ENCODE data around the gene NDUFAF8. TPM values are rescaled to one million over a fixed set of nuclear protein-coding genes. Genes with fewer than 3 reads are reported as not detected.

The NDUFAF8 gene
- total RNA-seq, 4 donors from 2014 or later: 17.8 to 39.4 (median 25.9) TPM

DNA sequence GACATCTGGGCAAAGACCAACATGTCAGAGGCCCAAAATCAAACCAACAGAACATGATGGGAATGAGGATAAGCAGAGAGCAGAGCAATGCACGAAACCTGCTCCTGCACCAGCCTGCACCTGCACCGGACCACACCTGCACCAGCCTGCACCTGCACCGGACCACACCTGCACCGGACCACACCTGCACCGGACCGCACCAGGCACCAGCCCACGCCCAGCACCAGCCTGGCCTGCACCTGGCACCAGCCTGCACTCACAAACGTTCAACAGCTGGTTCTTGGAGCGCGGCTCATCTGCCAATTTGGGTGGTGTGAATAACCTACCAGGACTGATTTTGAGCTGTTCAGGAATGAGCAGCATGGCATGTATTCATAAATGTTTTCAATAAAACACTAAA, 34.5 kb upstream of the NDUFAF8 start:
- TF ChIP-seq EP300 (IDR thresholded peaks at IDR 0.05): no peak
- no peak for TF ChIP-seq POLR2A (IDR thresholded peaks at IDR 0.05)
- no peak for TF ChIP-seq POLR2AphosphoS5 (IDR thresholded peaks at IDR 0.05)
- no peak for TF ChIP-seq CTCF (IDR thresholded peaks at IDR 0.05)
- no peak overlapping the region for H3K4me3 ChIP-seq
- H3K27me3 ChIP-seq: no peaks in the 10 kb centered on the region
- H3K9me3 ChIP-seq: no peaks in the 10 kb centered on the region
- H3K27ac ChIP-seq: no peak overlapping the region
- DNase-seq (ENCODE audit: low spot score in 2 of 2): no peak
- H3K36me3 ChIP-seq: peaks cover 12% of the 10 kb centered on the region
- WGBS: 38% methylated on average over 3 of the region's 10 CpGs
- H3K4me1 ChIP-seq: no peaks in the 10 kb centered on the region

DNA sequence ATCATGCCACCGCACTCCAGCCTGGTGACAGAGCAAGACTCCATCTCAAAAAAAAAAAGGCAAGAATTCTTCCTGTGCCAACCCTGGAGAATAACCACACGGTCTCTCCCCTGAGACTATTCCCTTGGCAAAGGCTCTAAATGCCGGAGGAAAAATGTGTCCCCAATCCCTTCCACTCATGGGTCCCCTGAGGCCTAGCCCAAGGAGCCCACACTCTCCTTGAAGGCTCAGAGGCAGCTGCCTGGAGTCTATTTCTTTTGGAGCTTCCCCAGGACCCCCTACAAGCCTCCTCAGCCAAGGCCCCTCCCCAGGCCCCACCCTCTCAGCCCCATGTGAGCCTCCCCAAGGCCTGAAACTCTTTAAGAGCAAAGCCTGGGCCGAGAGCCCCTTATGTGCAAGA, 33.0 kb upstream of the NDUFAF8 start:
- Histone ChIP-seq H3K4me1 (no peaks in the 10 kb centered on the region), H3K27me3 (no peaks in the 10 kb centered on the region), H3K4me3 (no peak overlapping the region), H3K9me3 (no peaks in the 10 kb centered on the region), H3K27ac (no peak overlapping the region), H3K36me3 (peaks cover 12% of the 10 kb centered on the region)
- TF ChIP-seq POLR2AphosphoS5 (IDR thresholded peaks at IDR 0.05) (no peak), CTCF (IDR thresholded peaks at IDR 0.05) (no peak), EP300 (IDR thresholded peaks at IDR 0.05) (no peak), POLR2A (IDR thresholded peaks at IDR 0.05) (no peak)
- no peak for DNase-seq (ENCODE audit: low spot score in 2 of 2)
- WGBS: 78% methylated on average over 4 of the region's 4 CpGs

DNA sequence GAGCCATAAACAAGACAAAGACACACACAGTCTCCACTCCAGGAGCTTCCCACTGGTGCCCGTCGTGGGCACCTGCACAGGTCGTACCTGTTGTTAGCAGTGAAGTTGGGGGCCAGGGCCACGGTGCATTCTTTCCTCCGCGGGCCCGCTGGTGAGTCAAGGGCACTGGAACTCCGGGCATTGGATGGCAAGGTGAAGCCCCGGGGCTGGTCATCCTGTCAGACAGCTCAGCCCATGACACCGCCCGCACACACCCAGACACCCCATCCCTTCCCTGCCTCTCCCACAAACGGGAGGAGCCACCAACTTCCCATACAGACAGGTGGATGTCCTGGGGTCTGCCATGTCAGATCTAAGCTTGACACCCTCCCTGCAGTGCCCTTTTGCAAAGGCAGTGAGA, 32.5 kb upstream of the NDUFAF8 start:
- no peaks in the 10 kb centered on the region for H3K27me3 ChIP-seq
- no peak overlapping the region for H3K27ac ChIP-seq
- peaks cover 12% of the 10 kb centered on the region for H3K36me3 ChIP-seq
- no peaks in the 10 kb centered on the region for H3K9me3 ChIP-seq
- WGBS: 91% methylated on average over 12 of the region's 12 CpGs
- no peak overlapping the region for H3K4me3 ChIP-seq
- TF ChIP-seq EP300 (IDR thresholded peaks at IDR 0.05): no peak
- TF ChIP-seq POLR2AphosphoS5 (IDR thresholded peaks at IDR 0.05): no peak
- no peak for TF ChIP-seq POLR2A (IDR thresholded peaks at IDR 0.05)
- TF ChIP-seq CTCF (IDR thresholded peaks at IDR 0.05): no peak
- H3K4me1 ChIP-seq: no peaks in the 10 kb centered on the region
- no peak for DNase-seq (ENCODE audit: low spot score in 2 of 2)

DNA sequence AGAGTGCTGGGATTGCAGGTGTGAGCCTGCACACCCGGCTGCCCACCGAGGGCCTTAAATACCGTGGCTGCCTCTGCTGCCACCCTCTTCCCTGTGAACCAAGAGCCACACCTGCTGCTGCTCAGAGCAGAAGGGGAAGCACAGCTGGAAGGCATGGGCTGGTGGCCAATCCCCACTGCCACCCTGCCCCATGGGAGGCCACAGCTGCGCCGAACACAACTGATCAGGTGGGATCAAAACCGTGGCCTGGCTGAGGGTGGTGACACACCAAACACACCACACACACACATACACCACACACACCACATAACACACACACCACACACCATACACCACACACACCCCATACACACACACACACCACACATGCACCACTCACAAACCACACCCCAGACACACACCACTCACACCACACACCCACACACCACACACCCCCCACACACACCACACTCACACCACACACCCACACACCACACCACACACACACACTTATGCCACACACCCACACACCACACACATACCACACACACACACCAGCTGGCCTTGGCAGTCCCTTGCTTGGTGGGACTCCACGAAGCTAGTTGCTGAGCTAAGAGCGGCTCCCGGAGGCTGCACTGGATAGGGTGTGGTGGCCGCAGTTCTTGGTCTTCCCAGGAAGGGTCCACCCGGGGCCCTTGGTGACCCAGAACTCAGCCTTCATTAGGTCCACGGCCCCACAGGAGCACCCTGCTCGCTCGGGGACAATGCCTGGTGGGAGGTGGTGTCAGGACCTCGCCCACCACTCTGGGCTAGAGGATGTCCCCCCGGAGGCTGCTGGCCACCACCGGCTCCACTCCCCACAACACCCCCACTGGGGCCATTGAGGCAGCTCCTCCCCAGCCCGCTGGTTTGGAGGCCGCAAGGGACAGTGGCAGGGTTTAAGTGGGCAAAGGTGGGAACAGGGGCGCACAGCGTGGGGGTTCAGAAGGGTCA, 31.2 kb upstream of the NDUFAF8 start:
- 80% methylated on average over 9 of the region's 21 CpGs for WGBS
- Histone ChIP-seq H3K27ac (no peak overlapping the region), H3K4me3 (no peak overlapping the region)

More for the DNA sequence above, 31.2 kb upstream of the NDUFAF8 start:
- Histone ChIP-seq H3K9me3 (no peaks in the 10 kb centered on the region), H3K36me3 (peaks cover 12% of the 10 kb centered on the region), H3K27me3 (no peaks in the 10 kb centered on the region), H3K4me1 (no peaks in the 10 kb centered on the region)
- TF ChIP-seq POLR2AphosphoS5 (IDR thresholded peaks at IDR 0.05) (no peak), EP300 (IDR thresholded peaks at IDR 0.05) (no peak), POLR2A (IDR thresholded peaks at IDR 0.05) (no peak), CTCF (IDR thresholded peaks at IDR 0.05) (no peak)
- no peak for DNase-seq (ENCODE audit: low spot score in 2 of 2)
